Body of pancreas (tissue), 4 donors: ENCODE measurements around the gene ANO2.

ENCODE experiments used
- POLR2A ChIP-seq, 3 donors: fragments of 450-650 bp; IDR thresholded peaks; one replicate each; pipeline ENCODE4 v1.6.1; 2016; ENCODE audit warnings: antibody characterized with exemption in 3 of 3, mild to moderate bottlenecking in 2 of 3
- TF ChIP-seq, protein P1 (sequence below), 7 experiments: fragments of 450-650 bp in 4 of 7; fragments of 200-600 bp in 3 of 7; sonication (generic) in 3 of 7; IDR thresholded peaks; one replicate each; pipeline ENCODE4 v1.5.1; 2016 to 2019; ENCODE audit warnings: antibody characterized with exemption in 7 of 7

DNA sequence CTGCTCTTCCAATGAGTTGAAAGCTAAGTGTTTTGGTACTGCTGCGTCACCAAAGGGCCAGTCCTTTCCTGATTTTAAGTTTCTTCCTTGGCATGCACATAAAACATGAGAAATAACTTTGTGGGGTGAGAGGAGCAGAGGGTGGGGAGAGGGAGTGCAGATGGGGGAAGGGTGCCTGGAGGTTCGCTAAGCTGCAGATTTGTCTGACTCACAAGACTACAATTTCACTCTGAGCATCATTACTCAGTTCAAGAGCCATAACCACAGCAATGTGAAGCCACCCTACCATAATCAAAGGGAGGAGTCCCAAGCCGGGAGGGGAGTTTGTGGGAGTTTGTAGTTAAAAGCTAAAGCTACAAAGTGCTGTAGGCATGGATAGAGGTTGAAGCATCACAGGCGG is 136.1 kb downstream of the ANO2 start:
- TF ChIP-seq, protein P1, sequence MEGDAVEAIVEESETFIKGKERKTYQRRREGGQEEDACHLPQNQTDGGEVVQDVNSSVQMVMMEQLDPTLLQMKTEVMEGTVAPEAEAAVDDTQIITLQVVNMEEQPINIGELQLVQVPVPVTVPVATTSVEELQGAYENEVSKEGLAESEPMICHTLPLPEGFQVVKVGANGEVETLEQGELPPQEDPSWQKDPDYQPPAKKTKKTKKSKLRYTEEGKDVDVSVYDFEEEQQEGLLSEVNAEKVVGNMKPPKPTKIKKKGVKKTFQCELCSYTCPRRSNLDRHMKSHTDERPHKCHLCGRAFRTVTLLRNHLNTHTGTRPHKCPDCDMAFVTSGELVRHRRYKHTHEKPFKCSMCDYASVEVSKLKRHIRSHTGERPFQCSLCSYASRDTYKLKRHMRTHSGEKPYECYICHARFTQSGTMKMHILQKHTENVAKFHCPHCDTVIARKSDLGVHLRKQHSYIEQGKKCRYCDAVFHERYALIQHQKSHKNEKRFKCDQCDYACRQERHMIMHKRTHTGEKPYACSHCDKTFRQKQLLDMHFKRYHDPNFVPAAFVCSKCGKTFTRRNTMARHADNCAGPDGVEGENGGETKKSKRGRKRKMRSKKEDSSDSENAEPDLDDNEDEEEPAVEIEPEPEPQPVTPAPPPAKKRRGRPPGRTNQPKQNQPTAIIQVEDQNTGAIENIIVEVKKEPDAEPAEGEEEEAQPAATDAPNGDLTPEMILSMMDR (IDR thresholded peaks at IDR 0.05): no peak
- TF ChIP-seq POLR2A (IDR thresholded peaks at IDR 0.05): no peak
